Stimulated activated CD4-positive, alpha-beta T cell treated with anti-CD3 and anti-CD28 coated beads, Interleukin-2, amount 100 ng/mL, for 4 hours (primary cell): ENCODE results near the gene GIMAP4.
"Not testable (repeated sequence)": the region's sequence is repeated elsewhere in the genome, so short reads cannot be mapped to it uniquely, and the experiment has no call there.

Source experiments
- DNase-seq: peaks from one replicate; pipeline ENCODE4 v3.0.0-alpha.2; 2020; ENCODE audit warnings: low read depth

GIMAP4 gene

GRCh38 chr7:150567169-150567568, at the start of gene GIMAP4:
TSS of gene GIMAP4 (plus strand) at chr7:150567390. CDS start at chr7:150569902, 2,512 bp downstream.
- no peak for DNase-seq

GRCh38 chr7:150519310-150519709, 47.9 kb upstream of the GIMAP4 start:
- DNase-seq: no peak

DNA sequence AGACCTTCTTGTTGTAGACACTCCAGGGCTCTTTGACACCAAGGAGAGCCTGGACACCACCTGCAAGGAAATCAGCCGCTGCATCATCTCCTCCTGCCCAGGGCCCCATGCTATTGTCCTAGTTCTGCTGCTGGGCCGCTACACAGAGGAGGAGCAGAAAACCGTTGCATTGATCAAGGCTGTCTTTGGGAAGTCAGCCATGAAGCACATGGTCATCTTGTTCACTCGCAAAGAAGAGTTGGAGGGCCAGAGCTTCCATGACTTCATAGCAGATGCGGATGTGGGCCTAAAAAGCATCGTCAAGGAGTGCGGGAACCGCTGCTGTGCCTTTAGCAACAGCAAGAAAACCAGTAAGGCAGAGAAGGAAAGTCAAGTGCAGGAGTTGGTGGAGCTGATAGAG, 47.0 kb upstream of the GIMAP4 start:
- no peak for DNase-seq

DNA sequence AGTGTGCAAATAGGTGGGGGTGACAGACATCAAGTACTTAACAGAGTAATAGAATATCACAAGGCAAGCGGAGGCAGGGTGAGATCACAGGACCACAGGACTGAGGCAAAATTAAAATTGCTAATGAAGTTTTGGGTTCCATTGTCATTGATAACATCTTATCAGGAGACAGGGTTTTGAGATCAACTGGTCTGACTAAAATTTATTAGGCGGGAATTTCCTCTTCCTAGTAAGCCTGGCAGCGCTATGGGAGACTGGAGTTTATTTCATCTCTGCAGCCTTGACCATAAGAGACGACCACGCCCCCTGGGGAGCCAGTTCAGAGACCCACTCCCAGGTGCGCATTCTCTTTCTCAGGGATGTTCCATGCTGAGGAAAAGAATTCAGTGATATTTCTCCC, 44.3 kb upstream of the GIMAP4 start:
- DNase-seq: not testable (repeated sequence)

DNA sequence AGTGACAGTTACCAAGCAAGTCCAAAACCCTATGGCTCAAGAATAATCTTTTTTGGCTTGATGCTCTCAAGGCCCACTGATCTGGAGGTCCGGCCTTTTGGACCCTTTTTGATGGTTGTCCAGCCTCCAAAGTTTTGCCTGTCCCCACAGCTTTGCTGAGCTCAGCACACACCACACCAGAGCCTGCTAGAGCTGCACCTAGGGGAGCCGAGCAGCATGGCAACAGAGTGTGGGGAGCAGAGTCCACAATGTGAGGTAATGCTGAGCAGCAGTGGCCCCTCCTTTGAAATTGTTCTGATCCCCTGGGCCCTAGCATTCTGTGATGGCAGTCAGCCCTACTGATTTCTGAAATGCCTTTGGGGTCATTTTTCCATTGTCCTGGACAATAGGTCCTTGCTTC, 43.2 kb upstream of the GIMAP4 start:
- DNase-seq: no peak

GRCh38 chr7:150531704-150532103, 35.5 kb upstream of the GIMAP4 start:
- DNase-seq: no peak

DNA sequence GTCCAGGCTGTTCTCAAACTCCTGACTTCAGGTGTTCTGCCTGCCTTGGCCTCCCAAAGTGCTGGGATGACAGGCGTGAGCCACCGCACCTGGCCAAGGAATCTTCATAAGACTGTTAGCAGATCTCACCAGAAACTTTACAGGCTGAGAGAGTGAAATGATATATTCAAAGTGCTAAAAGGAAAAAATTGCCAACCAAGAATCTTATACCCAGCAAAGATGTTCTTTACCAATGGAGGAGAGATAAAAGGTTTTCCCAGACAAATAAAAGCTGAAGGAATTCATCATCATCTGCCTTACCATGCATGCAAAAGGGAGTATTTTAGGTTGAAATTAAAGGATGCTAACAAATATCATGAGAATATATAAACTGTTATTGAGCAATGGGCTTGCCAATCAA, 28.9 kb upstream of the GIMAP4 start:
- no peak for DNase-seq

DNA sequence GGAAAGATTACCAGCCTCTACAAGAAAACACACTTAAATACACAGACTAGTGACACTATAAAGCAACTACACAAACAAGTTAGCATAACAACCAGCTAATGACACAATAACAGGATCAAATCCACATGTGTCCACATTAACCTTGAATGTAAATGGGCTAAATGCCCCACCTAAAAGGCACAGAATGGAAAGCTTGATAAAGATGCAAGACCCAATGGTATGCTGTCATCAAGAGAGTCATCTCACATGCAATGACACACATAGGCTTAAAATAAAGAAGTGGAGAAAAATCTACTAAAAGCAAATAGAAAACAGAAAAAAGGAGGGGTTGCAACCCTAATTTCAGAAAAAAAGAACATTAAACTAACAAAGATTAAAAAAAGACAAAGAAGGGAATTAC, 14.0 kb upstream of the GIMAP4 start:
- DNase-seq: no peak

DNA sequence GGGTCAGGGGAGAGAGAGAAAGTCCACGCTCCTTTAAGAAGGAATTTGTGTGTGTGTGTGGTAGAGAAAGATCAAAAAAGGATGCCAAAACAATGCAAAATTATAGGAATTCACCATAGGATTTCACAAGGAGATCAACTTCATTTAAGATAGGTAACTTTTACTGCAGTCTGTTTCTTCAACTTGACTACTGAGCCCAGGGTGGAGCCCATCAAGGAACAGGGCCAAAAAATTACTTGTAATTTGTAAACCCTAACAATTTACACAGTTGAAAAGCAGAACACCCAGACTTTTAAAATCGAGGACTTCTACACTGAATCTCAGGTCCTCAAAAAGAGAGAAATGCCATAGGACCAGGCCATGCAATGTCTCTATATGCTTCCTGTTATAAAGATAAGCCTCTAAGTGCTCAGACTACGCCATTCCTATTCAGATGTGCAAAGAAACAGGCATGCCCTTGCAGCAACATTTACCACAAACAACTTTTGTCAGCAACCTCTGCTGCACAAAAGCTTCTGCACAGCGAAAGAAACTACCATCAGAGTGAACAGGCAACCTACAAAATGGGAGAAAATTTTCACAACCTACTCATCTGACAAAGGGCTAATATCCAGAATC, 10.6 kb upstream of the GIMAP4 start:
- no peak for DNase-seq

DNA sequence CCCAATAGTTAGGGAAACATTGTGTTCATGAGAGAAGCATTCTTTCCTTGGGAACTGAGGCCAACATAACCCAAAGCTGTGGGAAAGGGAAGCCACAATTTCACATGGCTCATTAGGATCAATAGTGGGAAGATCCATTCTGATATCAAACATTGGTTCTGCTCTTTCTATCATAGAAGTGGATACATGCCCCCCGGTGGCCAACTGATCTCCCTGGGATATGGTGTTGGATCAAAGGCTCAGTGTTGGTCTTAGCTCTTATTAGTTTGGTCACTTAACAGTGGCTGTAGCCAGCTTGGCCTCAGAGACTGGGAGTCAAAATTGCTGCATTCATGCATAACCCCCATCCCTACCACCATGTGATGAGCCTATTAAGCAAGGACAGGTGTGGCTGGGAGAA, 6.7 kb upstream of the GIMAP4 start:
- no peak for DNase-seq

DNA sequence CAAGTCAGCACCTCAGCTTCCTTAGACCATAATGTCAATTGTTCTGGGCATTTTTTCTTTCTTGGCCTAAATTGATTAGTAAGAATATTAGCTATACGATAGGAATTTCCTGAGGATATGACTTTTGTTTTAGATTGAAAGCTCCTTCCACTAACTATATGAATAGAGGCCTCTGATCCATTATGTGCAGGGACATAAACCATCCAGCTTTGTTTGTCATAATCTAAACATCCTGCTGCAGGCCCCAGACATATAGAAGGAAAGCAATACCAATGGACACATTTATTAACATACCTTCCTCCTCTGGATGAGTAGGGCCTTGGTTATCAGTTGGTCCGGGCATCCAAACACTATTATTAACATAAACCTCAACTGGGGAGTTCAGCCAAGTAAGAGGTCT, 4.3 kb upstream of the GIMAP4 start:
- DNase-seq: no peak

DNA sequence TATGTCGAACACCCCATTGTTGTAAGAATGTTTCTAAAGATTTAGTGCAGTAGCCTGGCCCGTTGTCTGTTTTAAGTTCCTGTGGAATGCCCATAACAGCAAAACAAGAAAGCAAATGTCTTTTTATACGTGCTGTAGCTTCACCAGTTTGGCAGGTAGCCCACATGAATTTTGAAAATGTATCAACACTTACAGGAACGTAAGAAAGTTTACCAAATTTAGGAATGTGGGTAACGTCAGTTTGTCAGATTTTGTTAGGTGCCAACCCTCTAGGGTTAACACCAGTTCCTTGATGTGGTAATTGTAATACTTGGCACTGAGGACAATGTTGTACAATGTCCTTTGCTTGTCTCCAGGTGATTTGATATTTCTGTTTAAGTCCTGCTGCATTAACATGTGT, 3.2 kb upstream of the GIMAP4 start:
- no peak for DNase-seq

DNA sequence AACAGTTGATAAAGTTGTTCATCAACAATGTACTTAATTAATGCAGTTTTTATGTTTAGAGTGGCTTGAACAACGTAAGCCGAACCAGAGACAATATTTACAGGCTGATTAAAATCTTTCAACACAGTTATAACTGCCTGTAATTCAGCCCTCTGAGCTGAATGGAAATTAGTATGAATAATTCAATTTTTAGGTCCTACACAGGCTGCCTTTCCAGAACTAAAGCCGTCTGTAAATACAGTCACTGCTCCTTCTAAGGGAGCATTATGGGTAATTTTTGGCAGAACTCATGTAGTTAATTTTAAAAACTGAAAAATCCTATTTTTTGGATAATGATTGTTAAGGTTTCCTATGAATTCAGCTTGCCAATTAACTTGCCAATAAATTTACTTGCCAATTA, 2.6 kb upstream of the GIMAP4 start:
- DNase-seq: no peak

DNA sequence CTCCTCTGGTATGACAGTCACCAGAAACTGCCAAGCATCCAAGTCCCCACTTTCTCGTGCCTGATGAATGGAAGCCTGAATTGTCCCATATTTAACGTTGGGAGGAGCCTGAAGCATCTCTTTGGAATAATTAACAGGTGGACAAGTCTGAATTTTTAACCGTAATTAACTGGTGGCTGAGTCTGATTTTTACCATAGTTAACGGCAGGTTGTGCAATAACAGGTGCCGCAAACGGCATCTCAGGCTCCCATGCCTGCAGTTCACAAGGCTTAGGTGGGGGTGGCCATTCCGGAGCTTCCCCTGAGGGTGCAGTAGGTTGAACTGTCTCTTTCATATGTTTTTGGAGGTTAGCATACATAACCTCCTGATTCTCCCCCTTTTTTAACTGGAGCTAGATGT, 2.0 kb upstream of the GIMAP4 start:
- DNase-seq: no peak

GRCh38 chr7:150566123-150566522, 1.1 kb upstream of the GIMAP4 start:
- no peak for DNase-seq

DNA sequence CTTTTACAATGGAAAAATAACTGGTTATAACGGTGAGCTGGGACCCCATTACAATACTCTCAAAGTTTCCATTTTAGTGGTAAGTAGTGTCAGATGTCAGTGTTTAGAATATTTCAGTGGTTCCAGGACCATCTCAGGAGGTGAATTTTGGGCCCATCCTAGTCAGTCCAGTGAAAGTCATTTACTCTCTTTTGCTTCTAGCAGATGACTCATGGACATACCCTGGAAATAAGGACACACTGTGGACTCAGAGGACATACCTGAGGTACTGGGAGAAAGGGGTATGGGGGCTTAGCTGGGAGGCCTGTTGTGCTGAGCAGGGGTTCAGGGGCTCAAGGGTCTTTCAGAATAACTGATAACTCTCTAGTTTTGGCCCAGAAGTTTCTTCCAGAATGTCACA, 618 bp upstream of the GIMAP4 start:
- DNase-seq: no peak

DNA sequence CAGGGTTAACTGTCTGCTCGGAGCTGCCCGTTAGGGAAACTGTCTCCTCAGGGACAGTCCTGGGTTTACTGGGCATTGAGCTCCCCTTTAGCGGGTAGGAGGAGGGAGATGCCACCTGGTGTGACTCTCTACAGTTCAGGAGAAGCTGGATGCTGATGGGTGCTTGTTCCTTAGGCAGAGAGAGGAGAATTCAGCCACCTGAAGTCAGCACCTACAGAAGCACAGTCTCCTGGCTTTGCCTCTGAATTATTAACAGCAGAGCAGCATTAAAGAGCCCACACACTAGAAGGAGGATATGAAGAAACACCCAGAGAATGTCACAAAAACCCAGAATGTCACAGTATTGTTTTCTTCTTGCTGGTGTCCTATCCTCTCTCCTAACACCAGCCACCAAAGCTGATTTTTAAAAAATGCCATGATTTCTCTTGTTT, 696 bp downstream of the GIMAP4 start:
- no peak for DNase-seq

GRCh38 chr7:150568714-150569113, 1.5 kb downstream of the GIMAP4 start:
- no peak for DNase-seq

DNA sequence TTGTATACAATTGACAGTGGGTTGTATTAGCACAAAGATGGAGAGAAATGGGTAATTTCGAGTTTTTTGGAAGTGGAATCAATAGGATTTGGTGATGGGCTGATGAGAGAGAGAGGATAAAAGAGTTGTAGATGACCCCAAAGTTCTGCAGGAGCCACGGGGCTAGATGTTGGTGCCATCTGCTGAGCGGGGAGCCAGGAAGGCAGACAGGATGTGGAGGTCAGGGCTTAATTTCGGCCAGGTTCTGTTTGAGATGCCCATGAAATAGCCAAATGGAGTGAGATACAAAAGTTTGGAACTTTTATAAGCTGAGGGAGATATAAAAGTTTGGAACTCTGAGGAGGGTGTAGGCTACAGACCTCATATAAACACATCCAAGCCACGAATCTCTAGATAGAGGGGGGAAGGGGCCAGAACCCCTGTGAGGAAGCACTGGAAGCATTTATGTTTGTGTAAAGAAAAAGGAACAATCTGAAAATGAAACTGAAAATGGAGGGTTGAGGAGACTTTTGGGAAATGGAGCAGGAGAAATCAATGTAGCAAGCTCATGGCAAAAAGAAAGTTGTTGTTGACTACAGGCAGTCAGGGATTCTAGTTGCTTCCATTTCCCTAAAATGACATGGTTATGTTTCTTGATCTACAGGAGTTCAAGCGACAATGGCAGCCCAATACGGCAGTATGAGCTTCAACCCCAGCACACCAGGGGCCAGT, 2.2 kb downstream of the GIMAP4 start:
- DNase-seq: no peak

- DNase-seq: no peak
These were observed 3.6 kb downstream of the GIMAP4 start for GRCh38 chr7:150570556-150571465.

DNA sequence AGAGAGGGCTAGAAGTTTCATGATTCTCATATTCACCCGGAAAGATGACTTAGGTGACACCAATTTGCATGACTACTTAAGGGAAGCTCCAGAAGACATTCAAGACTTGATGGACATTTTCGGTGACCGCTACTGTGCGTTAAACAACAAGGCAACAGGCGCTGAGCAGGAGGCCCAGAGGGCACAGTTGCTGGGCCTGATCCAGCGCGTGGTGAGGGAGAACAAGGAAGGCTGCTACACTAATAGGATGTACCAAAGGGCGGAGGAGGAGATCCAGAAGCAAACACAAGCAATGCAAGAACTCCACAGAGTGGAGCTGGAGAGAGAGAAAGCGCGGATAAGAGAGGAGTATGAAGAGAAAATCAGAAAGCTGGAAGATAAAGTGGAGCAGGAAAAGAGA, 5.3 kb downstream of the GIMAP4 start:
- DNase-seq: no peak

GRCh38 chr7:150579979-150580637, 12.9 kb downstream of the GIMAP4 start:
- not testable (repeated sequence) for DNase-seq
